GM21367 (cell line): ENCODE measurements around the gene TRIO.

Experiments
- ATAC-seq: cut with Tn5 transposase; IDR thresholded peaks from one replicate; pipeline ENCODE4 v1.9.1; 2021; ENCODE audit not compliant: unreplicated experiment

The TRIO gene

GRCh38 chr5:14405267-14405666, 262.1 kb downstream of the TRIO start:
- ATAC-seq = no peak

- ATAC-seq = no peak
These were observed 262.8 kb downstream of the TRIO start for GRCh38 chr5:14405706-14406553.

GRCh38 chr5:14406554-14406849, 263.4 kb downstream of the TRIO start:
- no peak for ATAC-seq

- ATAC-seq = no peak
These were observed 263.9 kb downstream of the TRIO start for GRCh38 chr5:14407051-14407450.

GRCh38 chr5:14407746-14408175, 264.6 kb downstream of the TRIO start:
- no peak for ATAC-seq

- no peak for ATAC-seq
These were observed 265.9 kb downstream of the TRIO start for GRCh38 chr5:14408969-14409586.

GRCh38 chr5:14410068-14410393, 266.9 kb downstream of the TRIO start:
- no peak for ATAC-seq

GRCh38 chr5:14410394-14411201, 267.5 kb downstream of the TRIO start:
- no peak for ATAC-seq

GRCh38 chr5:14411216-14411615, 268.1 kb downstream of the TRIO start:
- ATAC-seq = no peak

- no peak for ATAC-seq
These were observed 270.2 kb downstream of the TRIO start for GRCh38 chr5:14413331-14413750.

- ATAC-seq = no peak
These were observed 270.9 kb downstream of the TRIO start for GRCh38 chr5:14414007-14414406.

GRCh38 chr5:14414656-14415023, 271.5 kb downstream of the TRIO start:
- ATAC-seq = no peak

GRCh38 chr5:14415024-14415697, 272.0 kb downstream of the TRIO start:
- peak; percentile 76 for ATAC-seq

GRCh38 chr5:14415698-14416074, 272.5 kb downstream of the TRIO start:
- ATAC-seq = no peak

- no peak for ATAC-seq
These were observed 273.6 kb downstream of the TRIO start for GRCh38 chr5:14416621-14417275.

GRCh38 chr5:14417276-14417730, 274.2 kb downstream of the TRIO start:
- ATAC-seq = no peak

- ATAC-seq = no peak
These were observed 274.9 kb downstream of the TRIO start for GRCh38 chr5:14417792-14418765.

- ATAC-seq = no peak
These were observed 276.5 kb downstream of the TRIO start for GRCh38 chr5:14419686-14420085.

GRCh38 chr5:14420101-14420811, 277.1 kb downstream of the TRIO start:
- ATAC-seq = no peak
